ENCODE results near the gene ARHGAP44. TPM values are rescaled to one million over a fixed set of nuclear protein-coding genes. Genes with fewer than 3 reads are reported as not detected.

ARHGAP44 gene
- total RNA-seq, 1 donor from 2014 or later, result 17.5 TPM

DNA sequence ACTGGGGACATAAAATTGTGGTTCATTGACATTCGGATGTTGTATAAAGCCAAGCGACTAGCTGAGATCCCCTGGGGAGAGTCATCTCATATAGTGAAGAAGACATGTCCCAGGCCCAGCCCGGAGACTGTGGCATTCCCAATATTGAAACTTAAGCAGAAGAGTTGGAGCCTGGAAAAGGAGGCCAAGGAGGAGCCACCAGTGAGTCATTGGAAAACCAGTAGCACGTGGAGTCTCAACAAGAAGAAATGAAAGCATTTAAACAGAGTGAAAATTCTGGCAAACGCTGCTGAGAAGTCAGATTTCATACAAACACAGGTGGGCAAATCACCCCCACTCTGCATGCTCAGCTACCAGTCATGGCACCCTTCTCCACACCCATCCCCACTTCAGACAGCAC lies 237.9 kb downstream of the ARHGAP44 start:
- no peaks in the 10 kb centered on the region for H3K27me3 Mint-ChIP-seq (ENCODE audit: unreplicated experiment)
- DNase-seq, result no peak
- TF ChIP-seq, protein P1, sequence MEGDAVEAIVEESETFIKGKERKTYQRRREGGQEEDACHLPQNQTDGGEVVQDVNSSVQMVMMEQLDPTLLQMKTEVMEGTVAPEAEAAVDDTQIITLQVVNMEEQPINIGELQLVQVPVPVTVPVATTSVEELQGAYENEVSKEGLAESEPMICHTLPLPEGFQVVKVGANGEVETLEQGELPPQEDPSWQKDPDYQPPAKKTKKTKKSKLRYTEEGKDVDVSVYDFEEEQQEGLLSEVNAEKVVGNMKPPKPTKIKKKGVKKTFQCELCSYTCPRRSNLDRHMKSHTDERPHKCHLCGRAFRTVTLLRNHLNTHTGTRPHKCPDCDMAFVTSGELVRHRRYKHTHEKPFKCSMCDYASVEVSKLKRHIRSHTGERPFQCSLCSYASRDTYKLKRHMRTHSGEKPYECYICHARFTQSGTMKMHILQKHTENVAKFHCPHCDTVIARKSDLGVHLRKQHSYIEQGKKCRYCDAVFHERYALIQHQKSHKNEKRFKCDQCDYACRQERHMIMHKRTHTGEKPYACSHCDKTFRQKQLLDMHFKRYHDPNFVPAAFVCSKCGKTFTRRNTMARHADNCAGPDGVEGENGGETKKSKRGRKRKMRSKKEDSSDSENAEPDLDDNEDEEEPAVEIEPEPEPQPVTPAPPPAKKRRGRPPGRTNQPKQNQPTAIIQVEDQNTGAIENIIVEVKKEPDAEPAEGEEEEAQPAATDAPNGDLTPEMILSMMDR (IDR thresholded peaks at IDR 0.05; ENCODE audit: partially characterized antibody, unreplicated experiment), result no peak
- no peak overlapping the region for H3K4me3 Mint-ChIP-seq (ENCODE audit: unreplicated experiment)
- peaks cover 5% of the 10 kb centered on the region for H3K36me3 Mint-ChIP-seq (ENCODE audit: unreplicated experiment)
- H3K9me3 Mint-ChIP-seq (ENCODE audit: unreplicated experiment), result peaks cover 5% of the 10 kb centered on the region
- H3K4me1 Mint-ChIP-seq (ENCODE audit: low read depth, unreplicated experiment), result peaks cover 14% of the 10 kb centered on the region
- no peak overlapping the region for H3K27ac Mint-ChIP-seq (ENCODE audit: unreplicated experiment)

DNA sequence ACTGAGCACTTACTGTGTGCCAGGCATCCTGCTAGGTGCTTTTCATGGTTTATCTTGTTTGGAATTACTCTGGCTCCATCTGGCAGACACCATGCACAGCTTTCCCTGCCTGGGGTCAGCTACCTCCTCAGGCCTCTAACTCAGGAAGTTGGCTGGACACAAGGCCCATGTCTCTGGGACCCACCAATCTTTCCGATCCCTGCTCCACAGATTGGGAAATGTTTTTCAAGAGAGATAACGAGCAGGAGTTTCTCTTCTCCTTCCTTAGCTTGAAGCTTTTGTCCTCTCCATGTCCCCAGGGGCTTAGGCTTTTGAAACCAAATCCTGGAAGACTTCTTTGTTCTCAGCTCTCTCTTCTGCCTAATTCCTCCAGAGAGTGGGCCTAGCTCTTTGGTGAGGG lies 240.0 kb downstream of the ARHGAP44 start:
- H3K27ac Mint-ChIP-seq (ENCODE audit: unreplicated experiment), result peak overlapping the region; percentile 20
- peaks cover 13% of the 10 kb centered on the region for H3K4me1 Mint-ChIP-seq (ENCODE audit: low read depth, unreplicated experiment)
- no peak for DNase-seq
- peaks cover 3% of the 10 kb centered on the region for H3K9me3 Mint-ChIP-seq (ENCODE audit: unreplicated experiment)
- no peaks in the 10 kb centered on the region for H3K27me3 Mint-ChIP-seq (ENCODE audit: unreplicated experiment)
- peaks cover 5% of the 10 kb centered on the region for H3K36me3 Mint-ChIP-seq (ENCODE audit: unreplicated experiment)
- TF ChIP-seq, protein P1 (IDR thresholded peaks at IDR 0.05; ENCODE audit: partially characterized antibody, unreplicated experiment), result no peak
- H3K4me3 Mint-ChIP-seq (ENCODE audit: unreplicated experiment), result no peak overlapping the region

DNA sequence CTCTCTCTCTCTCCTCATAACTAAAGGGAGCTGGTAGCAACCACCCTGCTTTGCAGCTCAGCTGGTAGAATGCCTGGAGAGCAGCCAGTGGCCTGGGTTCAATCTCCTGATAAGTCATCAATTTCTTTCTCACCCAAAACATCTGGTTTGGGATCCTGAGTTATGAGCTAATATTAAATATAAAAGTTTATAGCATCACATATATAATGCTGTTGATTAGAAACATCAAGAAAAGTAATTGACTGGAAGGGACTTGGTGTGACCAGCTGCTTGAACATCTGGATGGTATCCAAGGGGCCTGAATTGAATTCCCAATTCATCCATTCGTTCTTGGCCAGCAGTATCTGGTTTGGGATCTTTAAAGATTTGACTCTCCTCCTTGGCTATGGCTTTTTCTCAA lies 240.8 kb downstream of the ARHGAP44 start:
- peaks cover 3% of the 10 kb centered on the region for H3K9me3 Mint-ChIP-seq (ENCODE audit: unreplicated experiment)
- H3K36me3 Mint-ChIP-seq (ENCODE audit: unreplicated experiment), result peaks cover under 1% of the 10 kb centered on the region
- no peak overlapping the region for H3K4me3 Mint-ChIP-seq (ENCODE audit: unreplicated experiment)
- no peaks in the 10 kb centered on the region for H3K27me3 Mint-ChIP-seq (ENCODE audit: unreplicated experiment)
- no peak for DNase-seq
- TF ChIP-seq, protein P1 (IDR thresholded peaks at IDR 0.05; ENCODE audit: partially characterized antibody, unreplicated experiment), result no peak
- H3K27ac Mint-ChIP-seq (ENCODE audit: unreplicated experiment), result no peak overlapping the region
- H3K4me1 Mint-ChIP-seq (ENCODE audit: low read depth, unreplicated experiment), result peaks cover 8% of the 10 kb centered on the region

DNA sequence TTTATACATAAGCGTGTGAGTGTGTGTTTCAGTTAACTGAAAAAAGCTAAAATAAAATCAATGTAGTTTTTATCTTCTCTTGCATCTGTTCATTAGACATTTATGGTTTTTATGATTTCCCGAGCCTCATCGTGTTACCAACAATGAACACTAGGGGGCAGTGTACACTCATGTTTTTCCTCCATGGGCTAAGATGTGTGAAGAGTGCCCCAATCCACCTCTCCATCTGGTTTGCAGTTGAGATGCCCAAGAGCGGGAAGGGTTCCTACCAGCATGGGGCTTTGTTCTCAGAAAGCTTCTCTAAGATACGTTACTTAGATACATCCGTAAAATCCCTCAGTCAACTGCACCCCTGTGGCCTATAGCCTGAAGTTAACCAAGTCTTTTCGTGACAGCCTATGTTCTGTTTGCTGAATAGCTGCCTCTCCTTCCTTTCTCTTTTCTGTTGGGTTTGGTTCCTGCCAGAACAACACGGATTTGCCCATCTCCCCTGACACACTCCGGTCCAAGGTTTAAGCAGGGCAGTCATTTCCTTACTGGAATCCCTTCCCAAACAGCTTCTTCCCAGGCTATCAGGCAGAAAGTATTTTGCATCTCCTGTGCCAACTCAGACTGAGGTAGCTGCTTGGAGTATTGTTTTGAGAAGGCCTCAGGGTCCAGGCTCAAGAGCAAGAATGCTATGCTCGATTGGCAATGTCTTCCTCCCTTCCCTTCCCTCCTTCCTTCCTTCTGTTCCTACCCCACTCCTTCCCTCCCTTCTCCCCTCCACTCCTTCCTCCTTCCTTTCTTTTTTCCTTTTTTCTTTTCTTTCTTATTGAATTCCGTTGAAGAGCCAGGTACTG lies 241.4 kb downstream of the ARHGAP44 start:
- peaks cover 4% of the 10 kb centered on the region for H3K36me3 Mint-ChIP-seq (ENCODE audit: unreplicated experiment)
- peak; percentile 38 for DNase-seq

More for the DNA sequence above, 241.4 kb downstream of the ARHGAP44 start:
- Mint-ChIP-seq H3K4me3 (ENCODE audit: unreplicated experiment) (no peak overlapping the region), H3K27me3 (ENCODE audit: unreplicated experiment) (no peaks in the 10 kb centered on the region), H3K4me1 (ENCODE audit: low read depth, unreplicated experiment) (peaks cover 8% of the 10 kb centered on the region), H3K9me3 (ENCODE audit: unreplicated experiment) (peaks cover 3% of the 10 kb centered on the region), H3K27ac (ENCODE audit: unreplicated experiment) (no peak overlapping the region)
- TF ChIP-seq, protein P1 (IDR thresholded peaks at IDR 0.05; ENCODE audit: partially characterized antibody, unreplicated experiment), result peak; percentile 97

Data from glutamatergic neuron (in vitro differentiated cells).